Upper lobe of left lung (tissue), 4 donors: ENCODE results near the gene PECR.

Source experiments
- CTCF ChIP-seq, 6 experiments: fragments of 450-650 bp in 4 of 6; fragments of 200-600 bp in 2 of 6; sonication (generic) in 2 of 6; IDR thresholded peaks; one replicate each; pipeline ENCODE4 v1.5.1; 2016 to 2019; ENCODE audit warnings: antibody characterized with exemption in 6 of 6
- EP300 ChIP-seq, 4 donors: sonication (generic); formaldehyde crosslinking; IDR thresholded peaks; one replicate each; pipeline ENCODE4 v1.5.1; 2017; ENCODE audit warnings: antibody characterized with exemption in 4 of 4, control low read depth in 2 of 4
- POLR2A ChIP-seq, 4 donors: fragments of 450-650 bp; IDR thresholded peaks; one replicate each; pipeline ENCODE4 v1.5.1; 2016 to 2017; ENCODE audit warnings: antibody characterized with exemption in 4 of 4, mild to moderate bottlenecking in 2 of 4

- no peak for TF ChIP-seq CTCF (IDR thresholded peaks at IDR 0.05)
- TF ChIP-seq EP300 (IDR thresholded peaks at IDR 0.05) = no peak
- TF ChIP-seq POLR2A (IDR thresholded peaks at IDR 0.05) = no peak
Observed at GRCh38 chr2:216110620-216111019, 29.0 kb upstream of the PECR start.
